Measurements from ENCODE around the gene NAA80. TPM values are rescaled to one million over a fixed set of nuclear protein-coding genes. Genes with fewer than 3 reads are reported as not detected.
A peak's percentile ranks its signal among the peaks of the same experiment; 100 is the strongest.

The NAA80 gene
- total and polyA plus RNA-seq, 2 of the 8 experiments (the other 6 are each of a cell fraction or from before 2014, with no cell fraction given) = 11.3 to 16.7 TPM

- TF ChIP-seq FOSL1 (IDR thresholded peaks at IDR 0.05; ENCODE audit: insufficient read depth, low read depth, low read length) (no peak), KDM4A (IDR thresholded peaks at IDR 0.05; ENCODE audit: low read depth, low read length, severe bottlenecking) (peak; percentile 8), TAF1 (IDR thresholded peaks at IDR 0.05; ENCODE audit: low read depth, low read length) (no peak), SUZ12 (IDR thresholded peaks at IDR 0.05; ENCODE audit: low read length) (no peak), GTF2F1 (IDR thresholded peaks at IDR 0.05; ENCODE audit: borderline replicate concordance, low read depth, low read length) (no peak), EGR1 (IDR thresholded peaks at IDR 0.05; ENCODE audit: borderline replicate concordance, low read depth, low read length) (no peak; the same call in 1 of the 2 replicates), CHD7 (IDR thresholded peaks at IDR 0.05; ENCODE audit: insufficient replicate concordance, low read length) (no peak), CTBP2 (IDR thresholded peaks at IDR 0.05; ENCODE audit: borderline replicate concordance, insufficient read depth, insufficient read length, low read length) (no peak), POU5F1 (IDR thresholded peaks at IDR 0.05; ENCODE audit: low read depth, low read length) (no peak), ASH2L (IDR thresholded peaks at IDR 0.05; ENCODE audit: low read length) (peak; percentile 30), GABPA (IDR thresholded peaks at IDR 0.05; ENCODE audit: borderline replicate concordance, insufficient read depth, low read length) (no peak), CHD1 (IDR thresholded peaks at IDR 0.05; ENCODE audit: low read depth, low read length) (no peak)
These were observed 21.7 kb upstream of the NAA80 start (continued) for GRCh38 chr3:50320853-50321335.

Measured in H1 (cell line).